ENCODE data around the gene XPR1.

The XPR1 gene

DNA sequence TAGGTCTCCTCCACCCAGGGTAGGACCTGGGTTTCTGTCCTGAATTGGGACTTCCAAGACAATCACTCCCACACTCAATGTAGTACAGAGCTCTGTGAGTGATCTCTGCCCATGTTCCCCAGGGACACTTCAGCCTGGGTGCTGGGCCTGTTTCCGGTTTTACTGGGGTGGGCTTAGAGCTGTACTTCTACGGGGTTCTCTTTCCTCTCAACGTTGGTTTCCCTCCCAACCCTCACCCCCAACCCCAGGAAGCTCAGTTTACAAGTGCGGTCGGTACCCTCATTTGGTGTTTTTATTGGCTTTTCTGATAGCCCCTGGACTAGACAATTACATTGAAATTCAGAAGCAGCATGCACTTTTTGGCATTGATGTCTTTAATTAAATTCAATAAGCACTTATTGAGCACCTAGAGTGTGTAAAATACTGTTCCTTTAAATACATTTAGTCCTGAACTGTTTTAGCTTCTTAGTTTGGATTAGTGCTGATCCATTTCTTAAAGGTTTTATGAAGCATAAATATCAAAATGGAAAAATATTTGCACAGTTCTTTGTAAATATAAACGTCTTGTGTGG, 542 bp upstream of the XPR1 start:
- H3K9ac ChIP-seq (ENCODE audit: low read length in 2 of 2): no peak overlapping the region
- H3K36me3 ChIP-seq (ENCODE audit: control insufficient read depth in 2 of 2, insufficient read depth in 2 of 2, low read length in 2 of 2): no peaks in the 10 kb centered on the region
- H3K9me3 ChIP-seq (ENCODE audit: control insufficient read depth in 2 of 2, low read length in 2 of 2): no peaks in the 10 kb centered on the region
- peak overlapping the region; percentile 6 for H3K27ac ChIP-seq (ENCODE audit: low read length)
- H3K4me3 ChIP-seq (ENCODE audit: low read length in 2 of 2): peak overlapping the region in 1 of 2 donors; percentile 89
- H3K27me3 ChIP-seq (ENCODE audit: control insufficient read depth in 1 of 2, insufficient read depth in 2 of 2, low read length in 2 of 2): no peaks in the 10 kb centered on the region
- no peaks in the 10 kb centered on the region for H3K4me1 ChIP-seq (ENCODE audit: control insufficient read depth, insufficient read depth, low read length)

DNA sequence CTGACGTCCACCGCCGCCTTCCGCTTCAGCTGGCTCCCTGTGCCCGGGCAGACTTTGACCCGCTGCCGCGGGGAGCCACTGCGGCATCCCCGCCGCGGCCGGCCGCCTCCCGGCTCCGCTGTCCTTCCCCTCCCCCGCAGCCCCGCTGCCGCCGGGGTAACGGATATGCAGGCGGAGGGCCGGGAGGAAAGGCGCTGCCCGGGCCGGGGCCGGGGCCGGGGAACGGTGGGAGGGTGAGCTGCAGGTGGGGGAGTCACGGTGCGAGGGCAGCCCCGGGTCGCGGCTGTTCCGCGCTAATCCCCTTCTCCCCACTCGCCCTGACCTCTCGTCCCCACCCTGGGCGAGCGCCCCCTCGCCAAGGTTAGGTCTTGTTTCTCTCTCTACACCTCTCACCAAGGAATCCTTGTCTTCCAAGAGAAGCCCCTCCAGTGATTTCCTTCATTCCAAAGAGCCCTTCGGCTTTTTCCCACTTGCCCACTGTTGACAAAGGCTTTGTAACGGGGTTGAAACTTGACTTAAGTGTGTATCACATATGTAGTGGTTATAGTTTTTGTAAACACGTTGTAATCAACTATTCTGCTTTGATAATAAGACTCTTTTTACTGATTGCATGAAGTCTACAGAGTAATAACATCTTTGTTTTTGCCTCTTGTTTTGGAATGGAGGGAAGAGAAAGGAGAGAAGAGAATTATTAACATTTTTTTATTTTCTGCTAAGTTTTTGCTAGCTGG, 669 bp downstream of the XPR1 start:
- H3K4me1 ChIP-seq (ENCODE audit: control insufficient read depth, insufficient read depth, low read length): no peaks in the 10 kb centered on the region
- no peaks in the 10 kb centered on the region for H3K36me3 ChIP-seq (ENCODE audit: control insufficient read depth in 2 of 2, insufficient read depth in 2 of 2, low read length in 2 of 2)
- peak overlapping the region; percentile 80 to 84 for H3K9ac ChIP-seq (ENCODE audit: low read length in 2 of 2)
- peak overlapping the region; percentile 77 for H3K27ac ChIP-seq (ENCODE audit: low read length)
- peak overlapping the region; percentile 63 to 89 for H3K4me3 ChIP-seq (ENCODE audit: low read length in 2 of 2)
- H3K9me3 ChIP-seq (ENCODE audit: control insufficient read depth in 2 of 2, low read length in 2 of 2): no peaks in the 10 kb centered on the region
- no peaks in the 10 kb centered on the region for H3K27me3 ChIP-seq (ENCODE audit: control insufficient read depth in 1 of 2, insufficient read depth in 2 of 2, low read length in 2 of 2)

DNA sequence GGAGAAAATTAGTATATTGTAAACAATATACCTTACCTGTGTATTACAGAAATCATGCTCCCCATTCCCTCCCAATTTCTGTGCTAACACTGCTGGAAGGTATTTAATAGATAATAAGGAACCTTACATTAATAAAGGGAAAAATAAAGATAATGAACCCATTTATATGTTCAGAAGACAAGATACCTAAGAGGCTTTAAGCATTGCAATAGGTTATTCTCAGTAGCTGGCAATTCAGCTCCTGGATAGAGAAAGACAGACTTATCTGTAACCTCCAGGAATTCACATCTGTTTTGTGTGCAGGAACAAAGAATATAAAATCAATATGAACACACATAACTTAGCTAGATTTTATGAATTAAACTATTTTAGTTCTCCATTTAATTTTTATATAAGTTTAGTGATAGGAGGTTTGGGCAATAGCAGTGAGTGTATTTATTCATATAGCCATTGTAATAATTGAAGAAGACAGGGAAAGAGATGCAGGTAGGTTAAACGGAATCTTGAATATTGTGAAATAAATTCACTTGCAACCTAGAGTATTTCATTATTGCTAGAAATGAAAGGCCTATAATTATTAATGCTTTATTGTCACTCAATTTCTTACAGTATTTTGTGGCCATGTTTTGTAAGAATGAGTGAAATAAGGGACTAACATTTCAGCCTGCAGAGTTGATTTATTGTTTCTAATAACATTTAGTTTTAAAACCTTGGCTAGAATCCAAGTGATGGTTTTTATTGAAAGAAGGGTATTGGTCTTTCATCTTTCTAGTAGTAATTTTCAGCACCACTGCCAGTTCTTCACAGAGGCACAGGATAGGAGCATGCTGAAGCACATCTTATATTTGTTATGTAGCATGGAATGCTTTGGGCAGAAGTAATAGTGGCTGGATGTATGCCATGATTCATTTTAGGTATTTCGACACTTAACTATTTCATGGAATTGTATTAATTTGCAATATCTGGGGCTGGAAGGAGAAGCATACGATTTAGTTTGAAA, 1.5 kb downstream of the XPR1 start:
- H3K4me1 ChIP-seq (ENCODE audit: control insufficient read depth, insufficient read depth, low read length): no peaks in the 10 kb centered on the region
- H3K27ac ChIP-seq (ENCODE audit: low read length): no peak overlapping the region
- peak overlapping the region in 1 of 2 donors; percentile 80 for H3K9ac ChIP-seq (ENCODE audit: low read length in 2 of 2)
- H3K27me3 ChIP-seq (ENCODE audit: control insufficient read depth in 1 of 2, insufficient read depth in 2 of 2, low read length in 2 of 2): no peaks in the 10 kb centered on the region
- no peaks in the 10 kb centered on the region for H3K36me3 ChIP-seq (ENCODE audit: control insufficient read depth in 2 of 2, insufficient read depth in 2 of 2, low read length in 2 of 2)
- peak overlapping the region; percentile 63 to 89 for H3K4me3 ChIP-seq (ENCODE audit: low read length in 2 of 2)
- no peaks in the 10 kb centered on the region for H3K9me3 ChIP-seq (ENCODE audit: control insufficient read depth in 2 of 2, low read length in 2 of 2)

DNA sequence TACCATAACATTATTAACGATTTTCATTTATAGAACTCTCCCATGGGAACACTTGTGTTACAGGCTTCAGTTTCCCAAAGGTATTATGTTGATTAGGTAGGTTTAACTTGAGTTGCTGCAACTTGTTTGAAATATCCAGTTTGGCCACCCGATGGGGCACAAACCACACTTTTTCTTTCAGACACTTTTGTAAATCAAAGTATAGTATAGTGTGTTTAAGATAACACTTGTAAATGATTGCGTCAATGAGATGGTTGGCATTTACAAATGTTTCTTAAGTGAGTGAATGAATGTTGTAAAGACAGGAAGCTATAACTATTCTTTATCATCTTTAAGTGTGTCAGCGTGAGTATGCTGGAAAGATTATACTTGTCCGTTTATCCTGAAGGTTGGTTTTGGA, 4.3 kb downstream of the XPR1 start:
- H3K27me3 ChIP-seq (ENCODE audit: control insufficient read depth in 1 of 2, insufficient read depth in 2 of 2, low read length in 2 of 2): no peaks in the 10 kb centered on the region
- H3K36me3 ChIP-seq (ENCODE audit: control insufficient read depth in 2 of 2, insufficient read depth in 2 of 2, low read length in 2 of 2): no peaks in the 10 kb centered on the region
- H3K4me1 ChIP-seq (ENCODE audit: control insufficient read depth, insufficient read depth, low read length): no peaks in the 10 kb centered on the region
- H3K9me3 ChIP-seq (ENCODE audit: control insufficient read depth in 2 of 2, low read length in 2 of 2): no peaks in the 10 kb centered on the region
- H3K9ac ChIP-seq (ENCODE audit: low read length in 2 of 2): no peak overlapping the region
- no peak overlapping the region for H3K4me3 ChIP-seq (ENCODE audit: low read length in 2 of 2)
- H3K27ac ChIP-seq (ENCODE audit: low read length): no peak overlapping the region

DNA sequence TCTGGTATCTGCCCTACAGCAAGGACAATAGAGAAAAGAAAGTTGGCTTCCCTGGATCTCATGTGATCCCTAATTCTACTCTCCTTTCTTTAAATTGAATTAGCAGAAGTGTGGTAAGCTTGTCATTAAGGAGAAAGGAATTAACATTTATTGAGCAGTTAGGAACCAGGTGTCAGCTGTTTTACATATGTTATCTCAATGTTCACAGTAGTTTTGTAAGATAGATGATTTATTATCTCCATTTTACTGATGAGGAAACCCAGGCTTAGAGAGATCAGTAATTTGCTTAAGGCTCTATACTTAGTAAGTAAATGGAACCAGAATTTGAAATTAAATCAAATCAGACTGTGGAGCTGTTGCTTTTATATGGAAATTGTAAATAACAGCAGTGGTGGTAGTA, 8.0 kb downstream of the XPR1 start:
- no peak overlapping the region for H3K27ac ChIP-seq (ENCODE audit: low read length)
- no peaks in the 10 kb centered on the region for H3K36me3 ChIP-seq (ENCODE audit: control insufficient read depth in 2 of 2, insufficient read depth in 2 of 2, low read length in 2 of 2)
- no peak overlapping the region for H3K4me3 ChIP-seq (ENCODE audit: low read length in 2 of 2)
- peaks cover 8% of the 10 kb centered on the region for H3K4me1 ChIP-seq (ENCODE audit: control insufficient read depth, insufficient read depth, low read length)
- H3K9me3 ChIP-seq (ENCODE audit: control insufficient read depth in 2 of 2, low read length in 2 of 2): no peaks in the 10 kb centered on the region
- H3K27me3 ChIP-seq (ENCODE audit: control insufficient read depth in 1 of 2, insufficient read depth in 2 of 2, low read length in 2 of 2): no peaks in the 10 kb centered on the region
- H3K9ac ChIP-seq (ENCODE audit: low read length in 2 of 2): no peak overlapping the region

DNA sequence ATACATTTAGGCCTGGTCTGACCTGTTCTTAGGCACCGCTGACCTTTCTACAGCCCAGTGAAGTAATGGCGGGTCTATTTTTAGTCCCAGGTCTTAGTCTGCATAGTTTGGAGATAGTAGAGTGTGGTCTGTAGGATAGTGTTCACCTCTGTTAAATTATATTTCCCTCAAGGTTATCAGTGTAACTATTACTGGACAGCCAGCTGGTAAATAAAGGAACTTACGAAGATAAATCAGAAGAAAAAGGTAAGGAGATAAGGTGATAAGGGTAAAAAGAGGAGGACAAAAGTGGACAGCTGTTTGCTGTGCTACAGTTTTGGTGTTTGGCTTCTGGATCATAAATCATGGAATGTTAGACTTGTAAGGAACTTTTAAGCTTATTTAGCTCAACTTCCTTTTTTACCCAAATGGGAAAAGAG, 8.7 kb downstream of the XPR1 start:
- Histone ChIP-seq H3K4me3 (ENCODE audit: low read length in 2 of 2) (no peak overlapping the region), H3K9me3 (ENCODE audit: control insufficient read depth in 2 of 2, low read length in 2 of 2) (no peaks in the 10 kb centered on the region), H3K4me1 (ENCODE audit: control insufficient read depth, insufficient read depth, low read length) (peaks cover 8% of the 10 kb centered on the region), H3K36me3 (ENCODE audit: control insufficient read depth in 2 of 2, insufficient read depth in 2 of 2, low read length in 2 of 2) (no peaks in the 10 kb centered on the region), H3K27me3 (ENCODE audit: control insufficient read depth in 1 of 2, insufficient read depth in 2 of 2, low read length in 2 of 2) (no peaks in the 10 kb centered on the region), H3K27ac (ENCODE audit: low read length) (no peak overlapping the region), H3K9ac (ENCODE audit: low read length in 2 of 2) (no peak overlapping the region)

DNA sequence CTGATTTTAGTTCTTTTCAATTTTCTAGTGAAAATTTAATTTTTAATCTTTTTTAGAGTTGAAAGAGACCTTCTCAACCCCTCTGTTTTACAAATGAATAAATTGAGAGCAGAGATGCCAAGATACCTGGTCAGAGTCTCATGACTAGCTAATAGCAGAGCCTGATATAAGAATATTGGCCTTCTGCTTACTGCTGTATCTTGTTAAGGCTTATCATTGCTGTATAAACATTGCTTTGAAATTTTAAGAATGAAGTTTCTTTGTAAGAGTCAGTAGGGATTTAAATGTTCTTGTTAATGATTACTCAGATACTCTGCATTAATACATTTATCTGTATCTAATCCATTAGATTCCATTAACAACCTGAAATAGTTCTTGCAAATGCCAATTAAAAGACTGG, 9.8 kb downstream of the XPR1 start:
- Histone ChIP-seq H3K27me3 (ENCODE audit: control insufficient read depth in 1 of 2, insufficient read depth in 2 of 2, low read length in 2 of 2) (no peaks in the 10 kb centered on the region), H3K9ac (ENCODE audit: low read length in 2 of 2) (no peak overlapping the region), H3K36me3 (ENCODE audit: control insufficient read depth in 2 of 2, insufficient read depth in 2 of 2, low read length in 2 of 2) (no peaks in the 10 kb centered on the region), H3K27ac (ENCODE audit: low read length) (no peak overlapping the region), H3K4me1 (ENCODE audit: control insufficient read depth, insufficient read depth, low read length) (peaks cover 8% of the 10 kb centered on the region), H3K9me3 (ENCODE audit: control insufficient read depth in 2 of 2, low read length in 2 of 2) (no peaks in the 10 kb centered on the region), H3K4me3 (ENCODE audit: low read length in 2 of 2) (no peak overlapping the region)

DNA sequence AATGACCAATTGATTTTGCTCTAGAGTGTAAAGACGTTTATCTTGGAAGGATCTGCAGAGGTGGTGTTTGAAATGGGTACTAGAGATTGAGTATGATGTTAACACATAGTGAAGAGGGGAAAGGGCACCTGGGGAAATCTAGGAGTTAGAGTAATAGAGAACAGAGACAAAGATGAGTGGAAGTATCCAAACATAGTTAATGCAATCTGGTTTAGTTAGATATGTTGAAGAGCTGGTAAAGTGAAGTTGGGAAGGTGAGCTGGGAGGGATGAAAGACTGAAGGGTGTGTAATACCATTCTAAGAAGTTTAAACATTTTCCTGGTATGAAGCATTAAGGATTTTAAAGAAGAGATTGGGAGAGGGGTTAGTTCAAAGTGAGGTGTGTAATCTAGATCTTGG, 11.0 kb downstream of the XPR1 start:
- Histone ChIP-seq H3K4me1 (ENCODE audit: control insufficient read depth, insufficient read depth, low read length) (peaks cover 8% of the 10 kb centered on the region), H3K27ac (ENCODE audit: low read length) (no peak overlapping the region), H3K9ac (ENCODE audit: low read length in 2 of 2) (no peak overlapping the region), H3K4me3 (ENCODE audit: low read length in 2 of 2) (no peak overlapping the region), H3K27me3 (ENCODE audit: control insufficient read depth in 1 of 2, insufficient read depth in 2 of 2, low read length in 2 of 2) (no peaks in the 10 kb centered on the region), H3K36me3 (ENCODE audit: control insufficient read depth in 2 of 2, insufficient read depth in 2 of 2, low read length in 2 of 2) (no peaks in the 10 kb centered on the region), H3K9me3 (ENCODE audit: control insufficient read depth in 2 of 2, low read length in 2 of 2) (no peaks in the 10 kb centered on the region)

DNA sequence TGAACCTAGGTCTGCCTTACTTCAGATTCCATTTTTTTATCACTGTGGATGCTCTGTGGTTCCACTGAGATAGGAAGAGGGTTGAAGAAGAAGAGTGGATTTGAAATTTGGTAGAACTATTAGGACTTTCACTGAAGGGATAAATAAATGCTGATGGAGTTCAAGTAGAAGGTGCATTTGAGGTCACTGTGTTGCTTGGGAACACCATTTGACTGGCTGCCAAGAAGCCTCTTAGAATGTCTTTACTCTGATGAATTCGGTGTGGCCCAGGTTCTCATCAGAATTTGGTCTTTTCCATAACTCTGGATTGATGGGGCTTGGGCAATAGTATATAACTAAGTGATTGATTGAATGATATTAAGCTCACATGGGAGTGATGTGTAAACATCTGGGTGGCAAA, 11.9 kb downstream of the XPR1 start:
- no peak overlapping the region for H3K27ac ChIP-seq (ENCODE audit: low read length)
- peaks cover 8% of the 10 kb centered on the region for H3K4me1 ChIP-seq (ENCODE audit: control insufficient read depth, insufficient read depth, low read length)
- no peaks in the 10 kb centered on the region for H3K27me3 ChIP-seq (ENCODE audit: control insufficient read depth in 1 of 2, insufficient read depth in 2 of 2, low read length in 2 of 2)
- no peaks in the 10 kb centered on the region for H3K36me3 ChIP-seq (ENCODE audit: control insufficient read depth in 2 of 2, insufficient read depth in 2 of 2, low read length in 2 of 2)
- no peak overlapping the region for H3K9ac ChIP-seq (ENCODE audit: low read length in 2 of 2)
- H3K9me3 ChIP-seq (ENCODE audit: control insufficient read depth in 2 of 2, low read length in 2 of 2): no peaks in the 10 kb centered on the region
- peak overlapping the region in 1 of 2 donors; percentile 32 for H3K4me3 ChIP-seq (ENCODE audit: low read length in 2 of 2)

DNA sequence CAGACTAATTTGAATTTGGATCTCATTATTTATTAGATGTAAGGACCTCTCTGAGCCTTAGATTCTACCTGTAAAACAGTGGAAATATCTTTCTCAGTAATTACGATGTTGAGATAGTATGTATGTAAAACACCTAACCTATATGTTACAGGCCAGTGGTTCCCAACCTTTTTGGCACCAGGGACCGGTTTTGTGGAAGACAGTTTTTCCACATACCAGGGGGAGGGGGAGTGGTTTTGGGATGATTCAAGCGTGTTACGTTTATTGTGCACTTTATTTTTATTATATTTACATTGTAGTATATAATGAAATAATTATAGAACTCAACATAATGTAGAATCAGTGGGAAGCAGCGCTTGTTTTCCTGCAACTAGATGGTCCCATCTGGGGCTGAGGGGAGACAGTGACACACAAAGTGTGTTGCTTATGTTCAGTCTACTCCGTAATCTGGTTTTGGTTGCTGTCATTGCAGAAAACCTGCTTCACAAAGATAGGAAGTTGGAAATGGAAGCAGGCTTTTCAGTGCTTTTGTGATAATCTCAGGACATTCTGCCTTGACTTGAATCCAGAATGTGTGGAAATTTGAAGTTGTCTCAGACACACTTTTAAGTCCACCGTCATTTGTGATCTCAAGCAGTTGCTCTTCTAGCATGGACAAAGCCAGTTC, 12.8 kb downstream of the XPR1 start:
- Histone ChIP-seq H3K9ac (ENCODE audit: low read length in 2 of 2) (no peak overlapping the region), H3K4me3 (ENCODE audit: low read length in 2 of 2) (no peak overlapping the region), H3K36me3 (ENCODE audit: control insufficient read depth in 2 of 2, insufficient read depth in 2 of 2, low read length in 2 of 2) (no peaks in the 10 kb centered on the region), H3K4me1 (ENCODE audit: control insufficient read depth, insufficient read depth, low read length) (peaks cover 8% of the 10 kb centered on the region), H3K27ac (ENCODE audit: low read length) (no peak overlapping the region), H3K27me3 (ENCODE audit: control insufficient read depth in 1 of 2, insufficient read depth in 2 of 2, low read length in 2 of 2) (no peaks in the 10 kb centered on the region), H3K9me3 (ENCODE audit: control insufficient read depth in 2 of 2, low read length in 2 of 2) (no peaks in the 10 kb centered on the region)
